Globus pallidus (tissue), 1 donor: ENCODE measurements around the gene AFG1L.
"Not testable (repeated sequence)": the region's sequence is repeated elsewhere in the genome, so short reads cannot be mapped to it uniquely, and the experiment has no call there.

ENCODE experiments used
- DNase-seq: peaks from one replicate; pipeline ENCODE4 v3.0.0-alpha.2; 2015; ENCODE audit warnings: low spot score

AFG1L gene

DNA sequence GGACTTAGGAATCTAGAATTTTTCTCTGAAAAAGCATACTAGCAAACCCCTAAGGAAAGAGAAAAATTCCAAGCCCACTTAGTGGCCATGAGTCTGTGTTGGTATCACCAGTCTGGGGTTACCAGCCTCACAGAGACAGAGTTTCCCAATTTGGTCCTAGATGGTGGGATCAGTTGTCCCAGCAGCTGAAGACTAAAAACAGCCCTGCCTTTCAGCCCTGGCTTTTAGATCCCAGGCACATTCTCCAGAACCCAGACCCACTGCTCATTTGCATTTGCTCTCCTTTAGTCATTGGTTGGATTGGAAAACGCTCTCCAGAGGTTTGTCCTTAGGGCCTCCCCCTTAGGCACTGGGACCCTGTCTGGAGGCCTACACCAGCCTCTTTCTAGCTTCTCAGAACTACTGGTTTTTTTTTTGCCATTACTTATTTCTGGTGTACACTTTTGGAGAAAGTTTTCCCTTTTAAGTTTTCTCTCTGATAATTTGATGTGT lies 226.8 kb downstream of the AFG1L start:
- no peak for DNase-seq

DNA sequence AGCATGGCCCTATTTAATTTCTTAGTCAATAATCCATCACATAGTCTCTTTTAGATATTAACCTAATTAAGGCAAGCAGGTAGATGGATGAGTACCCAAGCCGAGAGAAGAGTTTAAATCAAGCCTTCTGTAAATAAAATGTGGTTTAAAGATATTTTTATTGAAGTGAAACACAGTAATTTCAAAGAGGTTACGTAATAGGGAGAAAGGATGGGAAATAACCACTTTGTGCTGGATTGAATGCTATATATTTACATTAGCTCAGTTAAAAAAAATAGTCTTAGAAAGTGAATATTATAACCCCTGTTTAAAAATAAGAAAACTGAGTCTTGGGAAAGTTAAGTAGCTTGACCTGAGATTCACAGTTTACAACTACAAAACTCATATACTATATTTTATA lies 228.8 kb downstream of the AFG1L start:
- DNase-seq, result no peak

DNA sequence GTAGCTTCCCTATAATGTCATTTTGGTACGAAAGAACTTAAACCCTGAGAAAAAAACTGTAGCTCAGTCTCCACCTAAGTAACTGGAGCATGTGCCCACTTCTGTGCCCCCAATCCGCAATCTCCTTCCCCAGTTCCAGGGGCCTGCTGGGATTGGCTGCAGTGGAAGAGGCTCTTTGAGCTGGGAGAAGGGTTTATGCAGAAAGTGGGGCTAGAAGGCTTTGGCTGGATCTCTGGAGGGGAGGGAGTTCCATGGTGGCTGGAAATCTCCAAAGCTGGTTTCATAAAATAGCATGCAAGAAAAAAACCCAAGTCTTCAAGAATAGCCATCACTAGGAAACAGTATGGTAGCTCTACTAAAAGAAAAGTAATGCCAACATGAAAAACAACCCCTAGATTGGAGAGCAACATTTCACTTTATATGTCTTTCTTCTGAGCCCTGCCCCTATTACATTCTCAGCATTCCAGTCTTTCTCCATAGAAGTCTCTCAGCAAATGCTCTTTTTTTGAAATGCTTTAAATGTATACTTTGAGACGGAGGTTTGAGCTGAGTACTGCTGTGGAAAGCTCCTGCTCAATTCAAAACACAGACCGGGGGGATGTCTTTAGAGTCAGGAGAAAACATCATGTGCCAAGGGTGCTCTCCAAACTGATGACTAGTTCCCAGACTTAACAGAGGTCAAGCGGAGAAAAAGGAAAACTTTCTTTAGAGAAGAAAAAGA lies 229.8 kb downstream of the AFG1L start:
- no peak for DNase-seq

DNA sequence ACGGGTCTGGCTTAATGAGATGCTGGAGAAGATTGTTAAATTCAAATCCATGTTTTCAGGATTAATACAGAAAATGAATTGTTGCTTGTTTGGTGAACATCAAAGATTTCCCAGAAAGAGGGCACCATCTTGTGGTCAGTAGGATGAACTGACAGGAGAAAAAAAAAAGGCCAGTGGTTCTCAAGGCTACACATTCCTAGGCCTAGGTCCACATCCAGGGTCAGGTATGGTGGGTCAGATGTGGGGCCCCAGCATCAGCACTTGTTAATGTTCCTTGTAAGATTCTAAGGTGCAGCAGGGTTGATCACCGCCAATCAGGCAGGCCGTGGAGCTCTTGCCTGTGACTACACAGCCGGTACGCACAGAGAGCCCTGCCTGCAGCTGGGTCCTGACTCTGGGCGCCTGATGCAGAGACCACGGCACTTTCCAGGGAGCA lies 231.9 kb downstream of the AFG1L start:
- peak; percentile 43 for DNase-seq

GRCh38 chr6:108528878-108529277 lies 234.0 kb downstream of the AFG1L start:
- DNase-seq, result no peak

- no peak for DNase-seq
Measured at GRCh38 chr6:108531332-108531731, 236.5 kb downstream of the AFG1L start.

GRCh38 chr6:108535114-108535742 lies 240.4 kb downstream of the AFG1L start:
- DNase-seq, result no peak

DNA sequence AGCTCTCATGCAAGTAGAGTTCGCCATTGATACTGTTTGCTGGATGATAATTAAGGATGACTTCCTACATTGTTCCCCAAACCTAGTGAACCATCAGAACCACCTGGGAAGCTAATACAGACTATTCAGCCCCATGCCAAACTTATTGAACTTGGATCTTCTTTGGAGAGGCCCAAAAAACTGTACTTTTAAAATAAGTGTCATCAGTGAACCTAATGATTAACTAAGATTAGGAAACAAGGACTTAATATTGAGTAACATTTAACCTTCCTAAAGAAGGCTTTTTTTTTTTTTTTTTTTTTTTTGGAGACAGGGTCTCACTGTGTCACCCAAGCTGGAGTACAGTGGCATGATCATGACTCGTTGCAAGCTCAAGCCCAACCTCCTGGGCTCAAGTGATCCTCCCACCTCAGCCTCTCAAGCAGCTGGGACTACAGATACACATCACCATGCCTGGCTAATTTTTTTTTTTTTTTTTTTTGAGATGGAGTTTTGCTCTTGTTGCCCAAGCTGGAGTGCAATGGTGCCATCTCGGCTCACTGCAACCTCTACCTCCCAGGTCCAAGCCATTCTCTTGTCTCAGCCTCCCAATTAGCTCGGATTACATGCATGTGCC lies 241.2 kb downstream of the AFG1L start:
- DNase-seq, result not testable (repeated sequence)

DNA sequence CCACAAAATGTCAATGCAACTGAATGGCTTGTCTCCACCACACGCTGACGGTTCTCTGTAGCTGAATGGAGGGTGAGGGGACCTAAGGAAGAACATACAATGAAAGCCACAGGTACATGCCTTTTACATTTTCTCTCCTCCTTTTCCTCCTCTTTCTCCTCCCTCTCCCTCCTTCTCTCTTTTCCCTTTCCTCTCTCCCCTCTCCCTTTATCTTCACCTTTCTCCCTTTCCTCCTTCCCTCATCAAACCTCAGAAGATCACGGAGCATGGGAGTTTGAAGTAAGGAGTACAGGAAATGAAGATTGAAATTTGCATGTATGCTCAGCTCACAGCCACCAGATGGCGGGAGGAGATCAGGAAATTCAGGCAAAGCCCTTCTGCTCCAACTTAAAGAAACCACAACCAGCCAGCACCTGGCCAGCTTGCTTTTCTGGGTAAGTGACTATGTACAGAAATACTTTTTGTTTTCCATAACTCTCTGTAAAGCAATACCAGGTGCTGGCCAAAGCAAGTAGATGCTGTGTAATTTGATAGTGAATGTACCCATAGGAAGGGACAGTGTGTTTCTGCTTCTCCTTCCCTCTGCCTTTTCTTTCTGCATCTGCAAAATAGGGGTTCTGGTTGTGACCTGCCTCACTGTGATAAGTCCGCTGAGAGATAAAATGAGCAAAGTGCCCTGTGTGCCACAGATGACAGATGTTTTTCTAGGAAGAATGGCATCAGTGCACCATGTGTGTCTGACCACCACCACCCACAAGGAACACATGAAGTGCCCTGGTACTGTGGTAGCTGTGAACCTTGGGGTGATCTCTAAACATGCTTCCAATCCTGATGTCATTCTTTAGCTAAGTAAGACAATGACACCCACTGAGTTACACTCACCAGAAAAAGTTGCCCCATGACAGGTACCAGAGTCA lies 247.2 kb downstream of the AFG1L start:
- peak; percentile 74 for DNase-seq

DNA sequence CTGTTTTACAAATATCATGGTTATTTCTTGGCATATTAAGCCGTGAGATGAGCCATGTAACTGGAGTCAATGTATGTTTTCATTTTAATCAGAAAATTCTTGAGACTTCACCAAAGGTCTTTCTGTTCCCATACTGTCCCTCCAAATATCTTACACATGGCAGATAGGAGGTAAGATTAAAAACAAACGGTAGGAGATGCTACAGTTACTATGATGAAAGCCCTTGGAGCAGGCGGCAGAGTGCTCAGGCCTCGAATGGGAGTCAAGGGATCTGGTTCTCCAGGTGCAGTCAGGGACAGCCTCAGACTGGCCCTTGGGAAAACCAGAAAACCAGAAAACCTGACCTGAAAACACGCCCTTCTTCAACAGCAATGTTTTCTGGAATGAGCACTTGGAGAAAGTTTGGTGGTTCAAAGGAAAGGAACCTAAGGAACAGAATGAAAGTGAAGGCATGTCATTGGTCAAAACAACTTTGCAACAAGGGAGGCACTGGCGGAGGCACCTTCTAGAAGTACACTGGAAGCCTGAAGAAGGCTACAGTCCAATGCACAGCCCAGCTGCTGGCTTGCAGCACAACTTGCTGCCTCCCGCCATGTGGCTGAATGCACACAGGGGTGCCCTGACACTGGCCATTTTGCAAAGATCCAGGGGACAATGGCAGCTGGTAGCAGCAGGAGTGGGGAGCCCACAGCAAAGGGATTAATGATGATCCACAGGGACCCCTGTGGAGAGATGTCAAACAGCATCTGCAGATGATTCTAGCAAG lies 248.5 kb downstream of the AFG1L start:
- DNase-seq, result no peak

DNA sequence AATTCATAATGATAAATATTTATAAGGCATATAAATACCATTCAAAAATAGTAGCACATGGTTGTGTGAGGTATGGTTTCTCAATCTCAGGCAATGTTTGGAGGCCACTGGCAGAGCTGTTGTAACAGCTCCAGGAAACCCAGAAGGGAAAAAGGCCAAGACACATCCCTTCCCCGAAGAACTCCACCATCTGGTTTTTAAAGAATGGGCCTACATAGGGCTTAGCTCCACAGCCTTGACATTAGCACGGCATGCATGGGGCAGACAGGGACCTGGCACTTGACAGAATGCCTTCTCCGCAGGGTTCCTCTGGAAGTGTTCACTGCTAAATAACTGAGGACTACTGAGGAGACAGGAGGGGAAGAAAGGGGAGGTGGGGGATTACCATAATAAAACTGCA lies 249.8 kb downstream of the AFG1L start:
- DNase-seq, result no peak

GRCh38 chr6:108546079-108547049 lies 251.5 kb downstream of the AFG1L start:
- no peak for DNase-seq

GRCh38 chr6:108549241-108549640 lies 254.4 kb downstream of the AFG1L start:
- no peak for DNase-seq

- no peak for DNase-seq
Measured at GRCh38 chr6:108549741-108550140, 254.9 kb downstream of the AFG1L start.

DNA sequence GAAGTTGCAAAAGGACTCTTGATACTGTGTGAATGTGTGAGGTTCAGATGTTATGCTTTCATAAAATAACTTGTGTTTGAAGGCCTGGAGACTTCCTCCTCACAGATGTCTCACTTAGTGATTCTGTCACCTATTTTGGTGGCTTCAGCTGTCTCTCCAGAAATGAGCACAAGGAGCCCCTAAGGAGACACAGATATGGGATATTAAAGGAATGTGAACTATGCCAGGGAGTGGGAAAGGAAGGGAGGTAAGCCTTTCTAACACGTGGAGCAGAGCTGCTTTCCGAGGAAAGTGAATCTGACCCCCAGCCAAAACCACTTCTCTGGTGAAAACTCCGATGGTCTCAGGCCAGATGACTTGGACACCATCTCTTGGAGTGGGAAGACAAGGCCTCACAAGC lies 255.4 kb downstream of the AFG1L start:
- no peak for DNase-seq

- DNase-seq, result no peak
Measured at GRCh38 chr6:108555399-108556052, 260.7 kb downstream of the AFG1L start.

- DNase-seq, result no peak
Measured at GRCh38 chr6:108556250-108556649, 261.4 kb downstream of the AFG1L start.

DNA sequence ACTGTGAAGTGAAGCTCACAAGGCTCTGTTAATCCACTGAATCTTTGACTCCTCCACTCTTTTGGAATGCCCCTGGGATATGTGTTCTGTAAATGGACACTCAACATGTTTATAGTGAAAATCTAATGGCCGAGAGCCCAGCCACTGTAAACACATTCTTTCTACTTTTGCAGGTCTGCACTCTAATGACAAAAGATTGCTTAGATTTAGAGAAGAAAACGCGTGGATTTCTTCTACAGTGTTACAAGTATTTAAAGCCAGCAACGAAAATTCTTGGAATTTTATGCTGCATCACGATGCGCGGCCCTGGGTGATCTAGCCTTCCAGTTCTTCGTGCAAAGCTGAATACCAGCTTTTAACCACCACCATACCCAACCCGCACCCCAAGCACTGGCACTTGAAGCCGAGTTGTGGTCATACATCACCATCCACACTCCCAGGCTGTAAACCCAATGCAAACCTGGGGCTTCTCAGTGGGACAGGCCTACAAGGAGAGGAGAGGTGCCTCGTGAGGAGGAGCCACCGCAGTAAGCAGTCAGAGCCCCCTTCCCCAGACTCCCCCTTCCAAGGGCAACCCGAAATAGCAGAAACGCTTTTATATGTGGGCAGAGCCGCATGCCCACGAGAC lies 262.1 kb downstream of the AFG1L start:
- DNase-seq, result no peak
